CMK (cell line): ENCODE results near the gene MSI2.

ENCODE experiments used
- DNase-seq: peaks from one replicate; pipeline ENCODE4 v3.0.0-alpha.2; 2010; ENCODE audit warnings: low read depth

Gene MSI2

GRCh38 chr17:57344261-57344660, 87.9 kb downstream of the MSI2 start:
- no peak for DNase-seq

- DNase-seq = no peak
These were observed 93.4 kb downstream of the MSI2 start for GRCh38 chr17:57349541-57350247.

GRCh38 chr17:57350266-57350665, 93.9 kb downstream of the MSI2 start:
- no peak for DNase-seq

GRCh38 chr17:57352665-57353175, 96.4 kb downstream of the MSI2 start:
- DNase-seq = no peak

GRCh38 chr17:57354673-57355072, 98.3 kb downstream of the MSI2 start:
- no peak for DNase-seq

- no peak for DNase-seq
These were observed 99.0 kb downstream of the MSI2 start for GRCh38 chr17:57355090-57355859.

GRCh38 chr17:57356153-57356718, 99.9 kb downstream of the MSI2 start:
- no peak for DNase-seq

GRCh38 chr17:57356719-57357391, 100.5 kb downstream of the MSI2 start:
- DNase-seq = no peak

- no peak for DNase-seq
These were observed 101.1 kb downstream of the MSI2 start for GRCh38 chr17:57357392-57357784.

GRCh38 chr17:57357830-57358430, 101.6 kb downstream of the MSI2 start:
- DNase-seq = no peak

GRCh38 chr17:57360266-57360665, 103.9 kb downstream of the MSI2 start:
- no peak for DNase-seq

- DNase-seq = no peak
These were observed 106.7 kb downstream of the MSI2 start for GRCh38 chr17:57362797-57363556.

GRCh38 chr17:57363580-57363979, 107.3 kb downstream of the MSI2 start:
- DNase-seq = no peak

- DNase-seq = no peak
These were observed 107.8 kb downstream of the MSI2 start for GRCh38 chr17:57363998-57364643.

GRCh38 chr17:57365420-57365819, 109.1 kb downstream of the MSI2 start:
- DNase-seq = no peak

- DNase-seq = no peak
These were observed 109.8 kb downstream of the MSI2 start for GRCh38 chr17:57366177-57366557.

GRCh38 chr17:57366558-57367351, 110.4 kb downstream of the MSI2 start:
- no peak for DNase-seq

- DNase-seq = no peak
These were observed 112.5 kb downstream of the MSI2 start for GRCh38 chr17:57368637-57369336.

GRCh38 chr17:57369509-57369945, 113.2 kb downstream of the MSI2 start:
- DNase-seq = no peak
